Measurements from ENCODE around the gene TMEM161A.

The TMEM161A gene

DNA sequence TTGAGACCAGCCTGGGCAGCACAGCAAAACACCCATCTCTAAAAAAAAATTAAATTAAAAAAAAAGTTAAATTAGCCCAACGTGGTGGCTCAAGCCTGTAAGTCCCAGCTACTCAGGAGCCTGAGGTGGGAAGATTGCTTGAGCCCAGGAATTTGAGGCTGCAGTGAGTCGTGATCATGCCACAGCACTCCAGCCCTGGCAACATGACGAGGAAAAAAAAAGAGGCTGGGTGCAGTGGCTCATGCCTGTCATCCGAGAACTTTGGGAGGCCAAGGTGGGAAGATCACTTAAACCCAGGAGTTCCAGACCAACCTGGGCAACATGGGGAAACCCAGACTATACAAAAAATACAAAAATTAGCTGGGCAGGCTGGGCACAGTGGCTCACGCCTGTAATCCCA, 2.2 kb upstream of the TMEM161A start:
- CTCF ChIA-PET: interaction anchor here (0.6 to 4.7 kb wide), 12 partner anchors 12 to 1541 kb away, joined by 3 to 26 read pairs (median 4); no protein-coding TSS in a partner anchor
- TF ChIP-seq ZNF335 (tag by site-specific recombination; conservative IDR thresholded peaks at IDR 0.05): peak; percentile 72
- TF ChIP-seq ZNF48 (tag by site-specific recombination; IDR thresholded peaks at IDR 0.05): no peak
- no peak overlapping the region for H3K4me3 ChIP-seq (ENCODE audit: low read depth, low read length)

DNA sequence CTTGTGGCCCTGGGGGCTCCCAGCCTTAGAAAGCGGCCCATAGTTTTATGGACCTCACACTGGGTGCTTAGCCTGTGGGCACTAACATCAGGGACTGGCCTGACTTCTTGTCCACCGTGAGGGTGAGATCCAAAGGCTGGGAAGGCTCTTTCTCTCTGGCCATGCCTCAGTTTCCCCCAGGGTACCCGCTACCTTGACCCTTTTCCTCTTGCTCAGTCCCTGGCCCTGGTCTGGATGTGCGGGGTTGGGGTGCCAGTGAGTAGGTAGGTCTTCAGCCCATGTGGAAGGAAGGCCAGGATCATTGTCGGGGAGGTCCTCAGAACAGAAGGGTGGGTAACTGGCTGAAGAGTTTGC, 1.6 kb upstream of the TMEM161A start:
- peaks cover 3% of the 10 kb centered on the region; the same call in 1 of the 2 replicates for H3K4me1 ChIP-seq (ENCODE audit: control insufficient read depth, insufficient read depth, low read length)
- no peak overlapping the region for H3K4me3 ChIP-seq (ENCODE audit: low read depth, low read length)
- H3K36me3 ChIP-seq (ENCODE audit: control insufficient read depth in 2 of 2, insufficient read depth in 1 of 2, low read length in 2 of 2): no peaks in the 10 kb centered on the region
- H3K27ac ChIP-seq (ENCODE audit: extremely low read depth, low read depth, low read length): no peak overlapping the region
- POLR2A ChIA-PET: interaction anchor here (0.6 kb wide), 1 partner anchor 55 kb away, joined by 4 read pairs; no protein-coding TSS in a partner anchor
- no peaks in the 10 kb centered on the region for H3K9me3 ChIP-seq (ENCODE audit: control insufficient read depth, insufficient read depth, low read depth, low read length)
- CTCF ChIA-PET: interaction anchor here (0.6 to 4.7 kb wide), 12 partner anchors 13 to 175 kb away, joined by 3 to 26 read pairs (median 5); no protein-coding TSS in a partner anchor
- TF ChIP-seq SCRT2 (tag by site-specific recombination; IDR thresholded peaks at IDR 0.05): no peak

More for the DNA sequence above, 2.2 kb upstream of the TMEM161A start:
- H3K4me1 ChIP-seq (ENCODE audit: control insufficient read depth, insufficient read depth, low read length): peaks cover 3% of the 10 kb centered on the region; the same call in 1 of the 2 replicates
- no peaks in the 10 kb centered on the region for H3K9me3 ChIP-seq (ENCODE audit: control insufficient read depth, insufficient read depth, low read depth, low read length)
- POLR2A ChIA-PET: interaction anchor here (0.6 kb wide), 4 partner anchors 79 to 567 kb away, joined by 3 to 13 read pairs (median 4); no protein-coding TSS in a partner anchor
- no peaks in the 10 kb centered on the region for H3K36me3 ChIP-seq (ENCODE audit: control insufficient read depth in 2 of 2, insufficient read depth in 1 of 2, low read length in 2 of 2)
- no peak overlapping the region for H3K27ac ChIP-seq (ENCODE audit: extremely low read depth, low read depth, low read length)

DNA sequence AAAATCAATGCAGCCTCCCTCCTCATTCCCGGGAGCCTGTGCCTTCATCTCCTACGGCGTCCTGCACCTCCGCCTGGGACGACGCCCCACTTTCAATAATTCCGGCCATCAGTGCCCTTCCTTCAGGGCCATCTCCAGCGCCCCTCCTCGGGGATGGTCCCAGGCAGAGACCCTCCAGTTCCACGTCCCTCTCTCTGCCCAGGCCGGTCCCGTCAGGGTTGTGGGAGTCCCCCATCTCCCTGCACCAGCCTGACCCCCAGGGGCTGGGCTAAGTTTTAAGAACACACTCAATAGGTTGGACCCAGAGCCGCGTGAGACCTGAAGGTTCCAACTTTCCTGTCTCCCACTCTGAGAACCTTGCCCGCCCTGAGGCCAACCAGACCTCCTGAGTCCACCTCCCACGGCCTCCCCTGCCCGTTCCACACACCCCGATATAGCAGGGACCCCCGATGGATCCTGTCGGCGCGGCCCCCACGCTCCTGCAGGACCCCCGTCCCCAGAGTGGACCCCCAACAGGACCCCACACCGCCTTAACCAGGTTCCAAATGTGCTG, 646 bp downstream of the TMEM161A start:
- CTCF ChIA-PET: interaction anchor here (0.6 kb wide), 1 partner anchor 184 kb away, joined by 3 read pairs; no protein-coding TSS in a partner anchor
- no peaks in the 10 kb centered on the region for H3K9me3 ChIP-seq (ENCODE audit: control insufficient read depth, insufficient read depth, low read depth, low read length)
- POLR2A ChIA-PET: no interaction called here
- H3K27ac ChIP-seq (ENCODE audit: extremely low read depth, low read depth, low read length): peak overlapping the region; percentile 64; the same call in 1 of the 2 replicates
- H3K4me1 ChIP-seq (ENCODE audit: control insufficient read depth, insufficient read depth, low read length): peaks cover 3% of the 10 kb centered on the region; the same call in 1 of the 2 replicates
- peak overlapping the region; percentile 55 for H3K4me3 ChIP-seq (ENCODE audit: low read depth, low read length)
- TF ChIP-seq GLIS2 (tag by site-specific recombination; IDR thresholded peaks at IDR 0.05): peak; percentile 52
- no peak for TF ChIP-seq ZNF311 (tag by site-specific recombination; IDR thresholded peaks at IDR 0.05; ENCODE audit: borderline replicate concordance)
- TF ChIP-seq, protein P1, sequence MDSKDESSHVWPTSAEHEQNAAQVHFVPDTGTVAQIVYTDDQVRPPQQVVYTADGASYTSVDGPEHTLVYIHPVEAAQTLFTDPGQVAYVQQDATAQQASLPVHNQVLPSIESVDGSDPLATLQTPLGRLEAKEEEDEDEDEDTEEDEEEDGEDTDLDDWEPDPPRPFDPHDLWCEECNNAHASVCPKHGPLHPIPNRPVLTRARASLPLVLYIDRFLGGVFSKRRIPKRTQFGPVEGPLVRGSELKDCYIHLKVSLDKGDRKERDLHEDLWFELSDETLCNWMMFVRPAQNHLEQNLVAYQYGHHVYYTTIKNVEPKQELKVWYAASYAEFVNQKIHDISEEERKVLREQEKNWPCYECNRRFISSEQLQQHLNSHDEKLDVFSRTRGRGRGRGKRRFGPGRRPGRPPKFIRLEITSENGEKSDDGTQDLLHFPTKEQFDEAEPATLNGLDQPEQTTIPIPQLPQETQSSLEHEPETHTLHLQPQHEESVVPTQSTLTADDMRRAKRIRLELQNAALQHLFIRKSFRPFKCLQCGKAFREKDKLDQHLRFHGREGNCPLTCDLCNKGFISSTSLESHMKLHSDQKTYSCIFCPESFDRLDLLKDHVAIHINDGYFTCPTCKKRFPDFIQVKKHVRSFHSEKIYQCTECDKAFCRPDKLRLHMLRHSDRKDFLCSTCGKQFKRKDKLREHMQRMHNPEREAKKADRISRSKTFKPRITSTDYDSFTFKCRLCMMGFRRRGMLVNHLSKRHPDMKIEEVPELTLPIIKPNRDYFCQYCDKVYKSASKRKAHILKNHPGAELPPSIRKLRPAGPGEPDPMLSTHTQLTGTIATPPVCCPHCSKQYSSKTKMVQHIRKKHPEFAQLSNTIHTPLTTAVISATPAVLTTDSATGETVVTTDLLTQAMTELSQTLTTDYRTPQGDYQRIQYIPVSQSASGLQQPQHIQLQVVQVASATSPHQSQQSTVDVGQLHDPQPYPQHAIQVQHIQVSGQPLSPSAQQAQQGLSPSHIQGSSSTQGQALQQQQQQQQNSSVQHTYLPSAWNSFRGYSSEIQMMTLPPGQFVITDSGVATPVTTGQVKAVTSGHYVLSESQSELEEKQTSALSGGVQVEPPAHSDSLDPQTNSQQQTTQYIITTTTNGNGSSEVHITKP (tag by site-specific recombination; IDR thresholded peaks at IDR 0.05): no peak
- TF ChIP-seq BCL11A (tag by site-specific recombination; IDR thresholded peaks at IDR 0.05; ENCODE audit: low read depth): no peak
- TF ChIP-seq ZBTB21 (tag by site-specific recombination; IDR thresholded peaks at IDR 0.05): no peak
- no peak for TF ChIP-seq ZNF2 (tag by site-specific recombination; IDR thresholded peaks at IDR 0.05)
- TF ChIP-seq, protein P2, sequence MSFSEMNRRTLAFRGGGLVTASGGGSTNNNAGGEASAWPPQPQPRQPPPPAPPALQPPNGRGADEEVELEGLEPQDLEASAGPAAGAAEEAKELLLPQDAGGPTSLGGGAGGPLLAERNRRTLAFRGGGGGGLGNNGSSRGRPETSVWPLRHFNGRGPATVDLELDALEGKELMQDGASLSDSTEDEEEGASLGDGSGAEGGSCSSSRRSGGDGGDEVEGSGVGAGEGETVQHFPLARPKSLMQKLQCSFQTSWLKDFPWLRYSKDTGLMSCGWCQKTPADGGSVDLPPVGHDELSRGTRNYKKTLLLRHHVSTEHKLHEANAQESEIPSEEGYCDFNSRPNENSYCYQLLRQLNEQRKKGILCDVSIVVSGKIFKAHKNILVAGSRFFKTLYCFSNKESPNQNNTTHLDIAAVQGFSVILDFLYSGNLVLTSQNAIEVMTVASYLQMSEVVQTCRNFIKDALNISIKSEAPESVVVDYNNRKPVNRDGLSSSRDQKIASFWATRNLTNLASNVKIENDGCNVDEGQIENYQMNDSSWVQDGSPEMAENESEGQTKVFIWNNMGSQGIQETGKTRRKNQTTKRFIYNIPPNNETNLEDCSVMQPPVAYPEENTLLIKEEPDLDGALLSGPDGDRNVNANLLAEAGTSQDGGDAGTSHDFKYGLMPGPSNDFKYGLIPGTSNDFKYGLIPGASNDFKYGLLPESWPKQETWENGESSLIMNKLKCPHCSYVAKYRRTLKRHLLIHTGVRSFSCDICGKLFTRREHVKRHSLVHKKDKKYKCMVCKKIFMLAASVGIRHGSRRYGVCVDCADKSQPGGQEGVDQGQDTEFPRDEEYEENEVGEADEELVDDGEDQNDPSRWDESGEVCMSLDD (tag by site-specific recombination; IDR thresholded peaks at IDR 0.05): no peak
- TF ChIP-seq ZBTB17 (tag by site-specific recombination; IDR thresholded peaks at IDR 0.05): no peak
- TF ChIP-seq ZEB2 (tag by site-specific recombination; IDR thresholded peaks at IDR 0.05): no peak
- TF ChIP-seq, protein P3, sequence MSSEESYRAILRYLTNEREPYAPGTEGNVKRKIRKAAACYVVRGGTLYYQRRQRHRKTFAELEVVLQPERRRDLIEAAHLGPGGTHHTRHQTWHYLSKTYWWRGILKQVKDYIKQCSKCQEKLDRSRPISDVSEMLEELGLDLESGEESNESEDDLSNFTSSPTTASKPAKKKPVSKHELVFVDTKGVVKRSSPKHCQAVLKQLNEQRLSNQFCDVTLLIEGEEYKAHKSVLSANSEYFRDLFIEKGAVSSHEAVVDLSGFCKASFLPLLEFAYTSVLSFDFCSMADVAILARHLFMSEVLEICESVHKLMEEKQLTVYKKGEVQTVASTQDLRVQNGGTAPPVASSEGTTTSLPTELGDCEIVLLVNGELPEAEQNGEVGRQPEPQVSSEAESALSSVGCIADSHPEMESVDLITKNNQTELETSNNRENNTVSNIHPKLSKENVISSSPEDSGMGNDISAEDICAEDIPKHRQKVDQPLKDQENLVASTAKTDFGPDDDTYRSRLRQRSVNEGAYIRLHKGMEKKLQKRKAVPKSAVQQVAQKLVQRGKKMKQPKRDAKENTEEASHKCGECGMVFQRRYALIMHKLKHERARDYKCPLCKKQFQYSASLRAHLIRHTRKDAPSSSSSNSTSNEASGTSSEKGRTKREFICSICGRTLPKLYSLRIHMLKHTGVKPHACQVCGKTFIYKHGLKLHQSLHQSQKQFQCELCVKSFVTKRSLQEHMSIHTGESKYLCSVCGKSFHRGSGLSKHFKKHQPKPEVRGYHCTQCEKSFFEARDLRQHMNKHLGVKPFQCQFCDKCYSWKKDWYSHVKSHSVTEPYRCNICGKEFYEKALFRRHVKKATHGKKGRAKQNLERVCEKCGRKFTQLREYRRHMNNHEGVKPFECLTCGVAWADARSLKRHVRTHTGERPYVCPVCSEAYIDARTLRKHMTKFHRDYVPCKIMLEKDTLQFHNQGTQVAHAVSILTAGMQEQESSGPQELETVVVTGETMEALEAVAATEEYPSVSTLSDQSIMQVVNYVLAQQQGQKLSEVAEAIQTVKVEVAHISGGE (tag by site-specific recombination; conservative IDR thresholded peaks at IDR 0.05; ENCODE audit: low read depth): no peak
- peak; percentile 31 for TF ChIP-seq GLIS1 (tag by site-specific recombination; IDR thresholded peaks at IDR 0.05)
- TF ChIP-seq YY2 (tag by site-specific recombination; IDR thresholded peaks at IDR 0.05): no peak
- no peak for TF ChIP-seq ZNF843 (tag by site-specific recombination; IDR thresholded peaks at IDR 0.05)
- no peak for TF ChIP-seq ZNF623 (tag by site-specific recombination; IDR thresholded peaks at IDR 0.05)
- no peak for TF ChIP-seq ZNF530 (tag by site-specific recombination; IDR thresholded peaks at IDR 0.05; ENCODE audit: low read depth)
- TF ChIP-seq ZNF76 (tag by site-specific recombination; IDR thresholded peaks at IDR 0.05; ENCODE audit: borderline replicate concordance, low read depth): no peak
- H3K36me3 ChIP-seq (ENCODE audit: control insufficient read depth in 2 of 2, insufficient read depth in 1 of 2, low read length in 2 of 2): peaks cover 0 to 16% of the 10 kb centered on the region in 2 experiments; a peak in 2 of 3 replicates

All from HEK293 (cell line).